GM21515 (cell line): ENCODE measurements around the gene ACTN2.
A peak's percentile ranks its signal among the peaks of the same experiment; 100 is the strongest.

ENCODE experiments used
- ATAC-seq: cut with Tn5 transposase; IDR thresholded peaks from one replicate; pipeline ENCODE4 v1.9.1; 2021; ENCODE audit not compliant: unreplicated experiment

Gene ACTN2

GRCh38 chr1:236734141-236734765 lies 48.0 kb downstream of the ACTN2 start:
- ATAC-seq = no peak

DNA sequence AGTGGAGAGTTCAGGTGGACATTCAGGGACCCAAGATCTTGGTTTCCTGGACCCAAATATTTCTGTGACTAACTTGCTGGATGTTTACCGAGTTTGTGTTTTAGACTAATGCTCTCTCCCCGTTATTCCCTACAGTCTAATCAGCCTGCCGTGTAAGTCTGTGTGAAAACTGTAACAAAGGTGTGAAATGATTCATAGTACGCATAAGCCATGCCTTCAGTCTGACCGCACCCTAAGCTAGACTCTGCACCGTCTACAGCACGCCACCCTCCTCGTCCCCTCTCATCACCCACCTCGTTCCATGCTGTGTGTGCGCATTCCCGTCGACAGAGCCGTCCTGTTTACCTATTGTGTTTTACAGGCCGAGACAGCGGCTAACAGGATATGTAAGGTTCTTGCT lies 50.5 kb downstream of the ACTN2 start:
- no peak for ATAC-seq

- ATAC-seq = no peak
Measured at GRCh38 chr1:236741753-236742152, 55.5 kb downstream of the ACTN2 start.

- ATAC-seq = no peak
Measured at GRCh38 chr1:236742421-236743160, 56.3 kb downstream of the ACTN2 start.

- no peak for ATAC-seq
Measured at GRCh38 chr1:236744533-236744932, 58.2 kb downstream of the ACTN2 start.

DNA sequence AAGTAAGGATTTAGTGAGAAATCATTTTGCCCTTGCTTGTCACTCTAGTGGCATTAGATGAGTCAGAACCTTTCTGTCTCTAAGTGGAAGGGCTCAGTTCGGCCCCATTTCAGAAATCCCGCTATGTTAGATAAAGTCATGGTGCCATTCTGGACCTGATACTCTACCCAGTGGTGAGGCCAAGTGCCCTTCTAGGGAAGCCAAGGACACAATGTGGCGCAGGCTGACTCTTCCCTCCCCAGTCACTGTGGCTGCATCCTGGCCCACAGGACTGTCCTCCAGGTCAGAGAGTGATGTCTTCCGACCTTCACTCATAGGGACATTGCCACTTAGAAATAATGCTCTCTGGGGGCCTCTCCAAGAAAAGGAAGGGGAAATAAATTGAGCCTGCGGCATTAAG lies 60.5 kb downstream of the ACTN2 start:
- ATAC-seq = no peak

- ATAC-seq = no peak
Measured at GRCh38 chr1:236747311-236747985, 61.1 kb downstream of the ACTN2 start.

- no peak for ATAC-seq
Measured at GRCh38 chr1:236748268-236748870, 62.1 kb downstream of the ACTN2 start.

DNA sequence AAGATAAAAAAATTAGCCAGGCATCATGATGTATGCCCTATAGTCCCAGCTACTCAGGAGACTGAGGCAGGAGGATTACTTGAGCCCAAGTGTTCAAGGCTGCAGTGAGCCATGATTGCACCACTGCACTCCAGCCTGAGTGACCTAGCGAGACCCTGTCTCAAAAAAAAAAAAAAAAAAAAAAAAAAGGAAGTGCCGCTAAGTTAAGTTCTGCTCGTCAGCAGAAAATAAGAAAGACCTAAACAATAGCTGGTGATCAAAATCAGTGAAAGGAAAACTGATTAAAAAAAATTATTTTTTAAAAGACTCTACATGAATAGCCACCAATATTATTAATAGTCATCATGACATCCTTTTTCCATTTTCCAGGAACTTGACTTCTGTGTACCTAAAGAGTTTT lies 64.6 kb downstream of the ACTN2 start:
- ATAC-seq = no peak

GRCh38 chr1:236751385-236751784 lies 65.1 kb downstream of the ACTN2 start:
- no peak for ATAC-seq

DNA sequence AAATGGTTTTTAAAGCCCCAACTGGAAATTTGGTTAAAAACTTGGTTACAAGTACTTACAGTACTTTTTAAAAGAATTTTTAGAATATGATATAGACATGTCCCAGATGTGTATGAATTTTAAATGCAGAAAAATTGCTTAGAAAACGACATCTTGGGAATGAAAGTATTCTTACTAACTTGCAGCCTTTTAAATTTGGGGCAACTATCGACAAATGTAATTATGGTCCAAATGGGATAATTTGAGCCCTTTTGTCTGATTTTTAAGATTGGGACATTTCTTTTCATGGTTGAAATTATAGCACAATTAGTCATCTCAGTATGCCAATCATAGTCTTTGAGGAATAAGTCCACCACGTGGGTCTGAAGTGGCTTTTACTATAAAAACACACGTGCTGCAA lies 65.6 kb downstream of the ACTN2 start:
- ATAC-seq = no peak

DNA sequence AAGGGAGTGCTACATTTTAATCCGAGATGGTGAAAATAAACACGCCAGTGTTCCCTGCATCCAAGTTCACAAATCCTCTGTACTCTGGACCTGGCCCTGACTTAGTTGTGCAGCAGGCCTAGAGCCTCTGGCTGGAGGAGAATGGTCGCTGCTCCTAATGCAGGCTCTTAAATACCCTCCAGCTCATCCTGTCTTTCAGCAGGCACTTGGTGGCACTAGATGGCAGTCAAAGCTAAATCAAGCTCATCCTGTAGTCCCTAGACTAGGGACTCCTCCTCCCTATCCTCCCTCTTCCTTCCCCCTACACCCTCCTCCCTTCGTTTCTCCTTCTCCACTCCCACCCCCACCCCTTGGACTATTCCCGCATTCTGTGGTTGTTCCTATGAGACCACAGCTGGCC lies 67.2 kb downstream of the ACTN2 start:
- ATAC-seq = no peak

DNA sequence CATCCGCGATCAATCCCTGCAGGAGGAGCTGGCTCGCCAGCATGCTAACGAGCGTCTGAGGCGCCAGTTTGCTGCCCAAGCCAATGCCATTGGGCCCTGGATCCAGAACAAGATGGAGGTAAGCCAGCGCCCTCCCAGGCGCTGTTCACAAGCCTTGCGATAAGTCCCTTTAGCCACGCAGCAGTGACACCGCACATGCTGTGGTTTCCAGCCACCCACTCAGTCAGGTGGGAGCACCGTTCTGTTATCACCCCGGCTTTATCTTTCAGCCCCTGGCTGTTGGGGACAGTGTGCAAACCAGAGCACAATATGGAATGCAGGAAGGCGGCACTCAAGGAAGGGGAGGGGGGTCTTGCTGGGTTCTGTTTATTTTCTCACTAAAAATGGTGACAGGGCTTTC lies 67.7 kb downstream of the ACTN2 start:
- no peak for ATAC-seq

- ATAC-seq = no peak
Measured at GRCh38 chr1:236754525-236755210, 68.4 kb downstream of the ACTN2 start.

- ATAC-seq = no peak
Measured at GRCh38 chr1:236757640-236758039, 71.3 kb downstream of the ACTN2 start.

DNA sequence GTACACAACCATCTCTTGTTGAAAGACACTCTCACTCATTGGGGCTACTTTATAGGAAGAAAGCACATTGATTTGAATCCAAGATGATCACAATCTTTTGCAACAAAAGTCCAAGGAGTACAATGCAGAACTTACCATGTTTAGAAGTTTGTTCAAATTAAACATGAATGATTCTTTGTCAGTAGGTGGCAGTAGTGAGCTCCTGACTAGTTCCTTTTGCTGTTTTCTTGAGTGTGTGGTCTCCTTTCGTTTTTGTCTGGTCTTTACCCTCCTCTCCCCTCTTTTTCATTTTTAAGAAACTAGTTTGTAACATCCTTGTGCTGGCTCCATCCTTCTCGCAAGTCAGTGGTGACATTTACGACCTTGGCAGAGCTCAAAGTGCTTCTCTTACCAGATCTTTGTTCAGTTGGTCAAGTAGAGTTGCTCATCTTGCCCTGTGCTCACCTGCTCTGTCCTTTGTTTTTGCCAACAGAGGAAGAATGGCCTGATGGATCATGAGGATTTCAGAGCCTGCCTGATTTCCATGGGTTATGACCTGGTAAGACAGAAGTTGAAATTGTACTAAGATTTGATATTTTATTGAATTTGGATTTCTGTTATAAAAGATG lies 73.1 kb downstream of the ACTN2 start:
- ATAC-seq = peak; percentile 66

DNA sequence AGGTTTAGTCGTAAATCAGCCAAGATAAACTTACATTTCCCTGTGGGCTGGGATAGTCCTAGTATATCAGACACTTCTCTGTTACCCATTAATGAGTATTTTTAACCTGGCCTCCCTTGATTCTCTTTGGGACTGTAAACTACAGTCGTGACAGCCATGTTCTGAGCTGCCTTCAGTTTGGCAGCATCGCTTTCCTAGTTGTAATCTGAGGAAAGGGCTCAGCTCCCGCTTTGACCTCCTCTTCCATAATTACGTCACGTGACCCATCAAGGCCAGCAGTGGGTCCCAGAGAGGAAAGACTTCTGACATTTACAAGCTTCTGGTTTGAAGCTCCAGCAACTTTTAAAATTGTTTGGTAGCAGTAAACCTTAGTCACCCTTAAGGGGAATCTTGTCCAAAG lies 74.2 kb downstream of the ACTN2 start:
- no peak for ATAC-seq

DNA sequence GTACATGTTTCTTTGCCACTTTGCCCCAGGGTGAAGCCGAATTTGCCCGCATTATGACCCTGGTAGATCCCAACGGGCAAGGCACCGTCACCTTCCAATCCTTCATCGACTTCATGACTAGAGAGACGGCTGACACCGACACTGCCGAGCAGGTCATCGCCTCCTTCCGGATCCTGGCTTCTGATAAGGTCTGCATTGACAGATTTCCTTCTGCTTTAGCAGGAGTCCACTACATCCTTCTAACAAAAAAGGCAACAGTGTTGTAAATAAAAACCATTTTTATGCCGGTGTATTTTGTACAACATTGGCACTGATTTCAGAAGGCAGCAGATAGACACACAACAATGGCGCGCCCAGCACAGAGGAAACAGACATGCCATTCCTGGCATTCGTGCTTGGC lies 74.7 kb downstream of the ACTN2 start:
- ATAC-seq = no peak

- no peak for ATAC-seq
Measured at GRCh38 chr1:236761397-236762132, 75.3 kb downstream of the ACTN2 start.

GRCh38 chr1:236762410-236762809 lies 76.1 kb downstream of the ACTN2 start:
- ATAC-seq = no peak
